IPS DF 6.9 (cell line): Measurements from ENCODE around the gene SRSF3.

Experiments
- DNase-seq: peaks from one replicate; pipeline ENCODE4 v3.0.0-alpha.2; 2013; ENCODE audit warnings: low read depth, low spot score
- H3K27ac ChIP-seq: one replicate; pipeline ENCODE4 v1.5.1; 2013; ENCODE audit warnings: low read length, control low read depth
- H3K27me3 ChIP-seq: 2 replicates; pipeline ENCODE4 v1.6.1; 2013; ENCODE audit warnings: mild to moderate bottlenecking, low read length; ENCODE audit not compliant: control insufficient read depth, insufficient read depth
- H3K36me3 ChIP-seq: 2 replicates; pipeline ENCODE4 v1.6.1; 2013; ENCODE audit warnings: low read length; ENCODE audit not compliant: control insufficient read depth, insufficient read depth
- H3K4me1 ChIP-seq: 2 replicates; pipeline ENCODE4 v1.6.1; 2013; ENCODE audit warnings: low read length; ENCODE audit not compliant: control insufficient read depth, insufficient read depth
- H3K4me3 ChIP-seq: 2 replicates; pipeline ENCODE4 v1.5.1; 2013; ENCODE audit warnings: mild to moderate bottlenecking, low read length
- H3K9me3 ChIP-seq: 2 replicates; pipeline ENCODE4 v1.6.1; 2013; ENCODE audit warnings: low read length, inconsistent platforms; ENCODE audit not compliant: control insufficient read depth, insufficient read depth
- WGBS: extraction: QIAGEN DNeasy Blood & Tissue Kit; methylation state at CpG from one replicate; pipeline ENCODE4 v1.1.7; 2013; ENCODE audit warnings: mixed read lengths, missing lambda C conversion rate; ENCODE audit not compliant: insufficient read length, insufficient coverage; 5-methylcytosine and 5-hydroxymethylcytosine counted together

Gene SRSF3

DNA sequence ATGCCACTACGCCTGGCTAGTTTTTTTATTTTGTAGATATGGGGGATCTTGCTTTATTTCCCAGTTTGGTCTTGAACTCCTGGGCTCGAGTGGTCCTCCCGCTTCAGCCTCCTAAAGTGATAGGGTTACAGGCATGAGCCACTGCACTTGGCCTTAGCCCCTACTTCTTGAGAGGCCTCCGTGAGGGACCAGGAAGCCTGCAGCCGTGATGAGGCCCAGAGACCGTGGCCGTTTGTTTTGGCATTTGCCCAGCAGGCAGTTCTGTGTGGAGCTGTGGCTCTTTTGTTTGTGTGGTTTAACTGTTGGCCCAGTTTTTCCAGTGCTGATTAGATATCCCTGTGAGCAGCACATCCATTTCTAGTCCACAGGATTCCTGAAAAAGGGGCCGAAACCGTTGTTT is 39.8 kb downstream of the SRSF3 start:
- Histone ChIP-seq H3K36me3 (no peaks in the 10 kb centered on the region), H3K27ac (no peak overlapping the region), H3K9me3 (no peaks in the 10 kb centered on the region), H3K4me3 (no peak overlapping the region), H3K27me3 (no peaks in the 10 kb centered on the region), H3K4me1 (0 out of 2 replicates have a peak, but pooled peaks cover 1% of the 10 kb centered on the region)
- DNase-seq = no peak
- no CpG with 5 or more reads among the region's 9 CpGs for WGBS

DNA sequence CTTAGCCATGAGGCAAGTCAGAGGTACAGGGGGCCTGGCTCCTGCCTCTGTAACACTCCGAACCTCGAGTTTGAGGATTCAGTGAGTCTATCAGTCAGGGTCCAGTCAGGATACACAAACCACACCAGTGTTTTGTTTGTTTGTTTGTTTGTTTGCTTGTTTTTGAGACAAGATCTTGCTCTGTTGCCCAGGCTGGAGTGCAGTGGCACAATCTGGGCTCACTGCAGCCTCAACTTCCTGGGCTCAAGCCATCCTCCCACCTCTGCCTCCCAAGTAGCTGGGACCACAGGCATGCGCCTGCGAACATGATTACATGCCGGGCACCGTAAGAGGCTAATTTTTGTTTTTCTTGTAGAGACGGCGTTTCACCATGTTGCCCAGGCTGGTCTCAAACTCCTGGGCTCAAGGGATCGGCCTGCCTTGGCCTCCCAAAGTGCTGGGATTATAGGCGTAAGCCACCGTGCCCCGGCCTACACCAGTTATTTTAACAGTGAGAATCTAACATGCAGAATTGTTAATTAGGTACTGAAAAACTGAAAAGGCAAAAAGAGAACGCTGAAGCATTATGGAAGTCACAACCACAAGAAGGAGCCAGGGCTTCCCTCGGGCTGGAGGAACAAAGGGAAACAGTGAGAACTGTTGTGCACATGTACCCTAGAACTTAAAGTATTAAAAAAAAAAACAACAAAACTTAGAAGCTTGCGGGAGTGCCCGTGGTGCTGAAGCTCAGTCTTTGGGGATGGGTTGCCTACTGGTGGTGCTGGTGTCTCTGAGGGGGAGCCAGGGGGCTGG is 40.4 kb downstream of the SRSF3 start:
- Histone ChIP-seq H3K27ac (no peak overlapping the region), H3K4me3 (no peak overlapping the region), H3K27me3 (no peaks in the 10 kb centered on the region), H3K4me1 (0 out of 2 replicates have a peak, but pooled peaks cover 1% of the 10 kb centered on the region), H3K36me3 (no peaks in the 10 kb centered on the region), H3K9me3 (no peaks in the 10 kb centered on the region)
- no CpG with 5 or more reads among the region's 16 CpGs for WGBS
- no peak for DNase-seq

DNA sequence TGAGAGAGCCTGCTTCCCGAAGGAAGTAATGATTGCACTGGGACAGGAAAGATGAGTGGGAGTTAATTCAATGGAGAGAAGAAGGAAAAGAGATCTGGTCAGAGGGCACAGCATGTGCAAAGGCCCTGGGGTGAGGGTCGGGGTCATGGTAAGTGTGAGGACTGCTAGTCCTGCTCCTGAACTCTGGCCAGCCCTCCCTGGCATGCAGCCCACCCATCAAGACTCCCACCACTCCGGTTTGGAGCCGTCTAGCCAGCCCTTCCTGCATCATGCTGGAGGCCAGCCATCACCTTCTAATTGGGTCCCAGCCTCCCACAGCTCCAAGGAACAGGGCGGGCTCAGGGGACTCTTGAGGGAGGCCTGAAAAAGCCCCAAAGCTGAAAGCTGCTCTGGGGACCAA is 42.1 kb downstream of the SRSF3 start:
- Histone ChIP-seq H3K4me1 (0 out of 2 replicates have a peak, but pooled peaks cover 1% of the 10 kb centered on the region), H3K27me3 (no peaks in the 10 kb centered on the region), H3K36me3 (no peaks in the 10 kb centered on the region), H3K9me3 (no peaks in the 10 kb centered on the region), H3K27ac (no peak overlapping the region), H3K4me3 (no peak overlapping the region)
- DNase-seq = no peak
- no CpG with 5 or more reads among the region's 5 CpGs for WGBS

- Histone ChIP-seq H3K27ac (no peak overlapping the region), H3K36me3 (no peaks in the 10 kb centered on the region), H3K27me3 (no peaks in the 10 kb centered on the region), H3K9me3 (no peaks in the 10 kb centered on the region), H3K4me1 (no peaks in the 10 kb centered on the region), H3K4me3 (no peak overlapping the region)
- WGBS = no CpG with 5 or more reads among the region's 12 CpGs
- no peak for DNase-seq
Measured at GRCh38 chr6:36636687-36637418, 42.7 kb downstream of the SRSF3 start.

DNA sequence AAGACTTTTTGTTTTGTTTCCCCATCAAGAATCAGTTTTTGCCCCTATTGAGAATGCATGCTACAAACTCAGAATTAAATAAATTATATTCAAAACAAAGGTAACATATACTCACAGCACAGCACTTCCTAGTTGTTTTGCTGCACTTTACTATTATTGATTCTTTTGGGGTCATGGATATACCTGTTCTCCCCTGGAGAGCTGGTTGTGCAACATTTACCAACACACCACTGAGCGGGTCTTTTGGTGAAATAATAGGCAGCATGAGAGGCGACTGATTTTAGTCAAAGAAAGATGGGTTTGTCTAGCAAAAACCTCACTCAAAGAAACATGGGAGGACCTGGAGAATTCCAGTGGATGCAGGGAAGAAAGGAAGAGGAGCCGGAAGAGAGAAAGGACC is 44.4 kb downstream of the SRSF3 start:
- Histone ChIP-seq H3K4me3 (no peak overlapping the region), H3K4me1 (0 out of 2 replicates have a peak, but pooled peaks cover 2% of the 10 kb centered on the region), H3K27ac (no peak overlapping the region), H3K9me3 (no peaks in the 10 kb centered on the region), H3K27me3 (no peaks in the 10 kb centered on the region), H3K36me3 (no peaks in the 10 kb centered on the region; the same call in 1 of the 2 replicates)
- no peak for DNase-seq
- no CpG with 5 or more reads among the region's 3 CpGs for WGBS

DNA sequence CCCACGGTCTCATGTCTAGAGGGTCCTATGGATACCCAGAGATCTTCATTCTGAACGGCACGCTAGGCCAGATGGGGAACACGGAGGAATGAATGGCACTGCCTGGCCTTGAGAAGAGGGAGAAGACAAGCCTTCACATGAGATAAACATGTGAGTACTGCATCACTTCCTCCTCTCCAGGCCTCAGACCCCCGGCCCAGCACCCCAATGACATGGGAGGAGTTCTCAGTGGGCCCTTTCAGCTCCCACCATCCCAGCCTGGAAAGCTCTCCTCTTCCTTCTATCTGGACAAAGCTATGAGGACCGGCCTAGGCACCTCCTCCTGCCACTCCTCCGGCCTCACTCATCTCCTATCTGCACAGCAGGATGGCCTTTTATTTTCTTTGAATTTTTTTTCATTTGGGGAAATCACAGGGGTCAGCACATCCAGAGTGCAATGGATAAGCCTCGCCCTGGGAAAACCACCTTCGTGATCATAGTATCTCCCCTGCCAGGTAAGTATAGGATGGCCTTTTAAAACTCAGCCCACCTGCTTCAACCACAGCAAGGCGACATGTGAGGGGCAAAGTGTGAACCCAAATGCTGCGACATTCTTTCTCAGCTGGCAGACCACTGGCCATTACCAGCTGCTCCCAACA is 45.1 kb downstream of the SRSF3 start:
- 0 out of 2 replicates have a peak, but pooled peaks cover 2% of the 10 kb centered on the region for H3K4me1 ChIP-seq
- WGBS = no CpG with 5 or more reads among the region's 11 CpGs
- H3K36me3 ChIP-seq = no peaks in the 10 kb centered on the region; the same call in 1 of the 2 replicates
- no peak overlapping the region for H3K4me3 ChIP-seq
- DNase-seq = no peak
- no peaks in the 10 kb centered on the region for H3K27me3 ChIP-seq
- H3K9me3 ChIP-seq = no peaks in the 10 kb centered on the region
- no peak overlapping the region for H3K27ac ChIP-seq

DNA sequence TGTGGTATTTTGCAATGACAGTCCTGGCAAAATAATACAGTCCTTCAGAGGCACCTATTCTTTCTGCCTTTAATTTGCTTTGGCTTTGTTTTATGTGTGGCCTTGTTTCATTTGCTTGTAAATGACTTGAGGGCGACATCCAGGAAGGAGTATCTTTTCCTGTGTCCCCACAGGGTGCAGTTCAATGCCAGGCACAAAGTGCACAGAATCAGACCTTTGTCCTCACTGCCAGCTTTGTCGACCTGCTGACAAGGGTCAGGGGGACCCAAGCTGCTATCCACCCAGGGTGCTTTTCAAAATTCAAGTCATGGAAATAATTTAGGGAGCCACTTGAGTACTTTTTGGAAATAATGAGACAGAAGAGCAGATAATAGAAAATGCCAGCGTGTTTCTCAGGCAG is 47.4 kb downstream of the SRSF3 start:
- no peak overlapping the region for H3K4me3 ChIP-seq
- 0 out of 2 replicates have a peak, but pooled peaks cover 2% of the 10 kb centered on the region for H3K4me1 ChIP-seq
- no peak overlapping the region for H3K27ac ChIP-seq
- H3K36me3 ChIP-seq = no peaks in the 10 kb centered on the region; the same call in 1 of the 2 replicates
- no peaks in the 10 kb centered on the region for H3K27me3 ChIP-seq
- no CpG with 5 or more reads among the region's 3 CpGs for WGBS
- DNase-seq = no peak
- no peaks in the 10 kb centered on the region for H3K9me3 ChIP-seq

DNA sequence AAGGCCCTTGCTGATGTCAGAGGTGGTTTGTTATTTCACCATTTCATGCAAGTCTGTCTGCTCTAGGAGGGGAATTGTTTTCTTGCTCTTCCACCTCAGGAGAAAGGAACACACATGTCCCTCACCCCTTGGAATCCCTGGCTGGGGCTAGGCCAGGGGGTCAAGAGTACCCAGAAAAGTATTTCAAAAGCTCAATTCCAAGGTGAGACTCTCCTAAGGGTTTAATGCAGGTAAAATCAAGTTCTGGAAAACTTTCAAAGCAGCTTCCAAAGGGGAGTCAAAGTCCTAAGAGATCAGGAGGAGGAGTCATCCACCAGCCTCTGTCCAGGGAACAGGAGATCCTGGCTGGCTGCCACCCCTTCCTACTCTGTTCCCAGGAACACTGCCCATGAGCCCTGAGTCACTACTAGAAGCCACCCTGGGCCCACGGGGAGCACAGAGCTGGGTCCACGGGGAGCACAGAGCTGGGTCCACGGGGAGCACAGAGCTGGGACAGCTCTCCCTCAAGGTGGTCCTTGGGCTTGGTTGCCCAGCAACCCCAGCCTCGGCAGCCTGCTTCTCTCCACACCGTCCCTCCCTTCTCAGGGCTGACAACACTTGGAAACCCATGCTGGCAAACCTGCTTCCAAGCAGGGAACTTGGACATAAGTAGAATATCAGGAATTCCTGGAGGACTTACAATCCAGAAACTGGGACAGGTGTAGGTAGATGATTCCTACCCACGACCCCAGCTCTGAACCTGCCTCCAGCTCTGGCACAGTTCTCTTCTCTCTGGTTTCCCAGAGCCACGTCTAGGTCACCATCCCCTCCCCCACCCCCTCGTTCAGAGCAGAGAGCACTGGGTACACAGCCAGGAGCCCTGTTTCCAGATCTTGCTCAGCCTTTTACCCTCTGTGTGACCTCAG is 49.0 kb downstream of the SRSF3 start:
- no peaks in the 10 kb centered on the region for H3K27me3 ChIP-seq
- no peak overlapping the region for H3K4me3 ChIP-seq
- no peaks in the 10 kb centered on the region; the same call in 1 of the 2 replicates for H3K36me3 ChIP-seq
- DNase-seq = no peak
- no peaks in the 10 kb centered on the region for H3K9me3 ChIP-seq
- H3K4me1 ChIP-seq = 0 out of 2 replicates have a peak, but pooled peaks cover 2% of the 10 kb centered on the region
- H3K27ac ChIP-seq = no peak overlapping the region
- WGBS = no CpG with 5 or more reads among the region's 8 CpGs

GRCh38 chr6:36643977-36644376 is 49.8 kb downstream of the SRSF3 start:
- Histone ChIP-seq H3K27me3 (no peaks in the 10 kb centered on the region), H3K36me3 (no peaks in the 10 kb centered on the region; the same call in 1 of the 2 replicates), H3K27ac (no peak overlapping the region), H3K9me3 (no peaks in the 10 kb centered on the region), H3K4me1 (0 out of 2 replicates have a peak, but pooled peaks cover 2% of the 10 kb centered on the region), H3K4me3 (no peak overlapping the region)
- WGBS = no CpG with 5 or more reads among the region's 4 CpGs
- no peak for DNase-seq
